HEK293 (cell line): ENCODE measurements around the gene NRTN.
"Not testable (repeated sequence)": the region's sequence is repeated elsewhere in the genome, so short reads cannot be mapped to it uniquely, and the experiment has no call there.

Source experiments
- BCL11A ChIP-seq: fragments of 450-650 bp; formaldehyde crosslinking; IDR thresholded peaks from 2 replicates; pipeline ENCODE4 v1.5.1; 2016; ENCODE audit warnings: low read depth, missing biosample characterization, missing genetic modification characterization
- CTCF ChIP-seq: fragments of 450-650 bp; formaldehyde crosslinking; IDR thresholded peaks from 2 replicates; pipeline ENCODE4 v1.5.1; 2016; ENCODE audit warnings: missing biosample characterization, missing genetic modification characterization
- GLI4 ChIP-seq: fragments of 450-650 bp; formaldehyde crosslinking; IDR thresholded peaks from 2 replicates; pipeline ENCODE4 v1.5.1; 2016; ENCODE audit warnings: missing biosample characterization, missing genetic modification characterization
- PBX3 ChIP-seq: sonication (generic); formaldehyde crosslinking; IDR thresholded peaks from 2 replicates; pipeline ENCODE4 v1.8.1; 2022; ENCODE audit warnings: mild to moderate bottlenecking, moderate library complexity, missing genetic modification reagents
- PRDM4 ChIP-seq: fragments of 450-650 bp; formaldehyde crosslinking; IDR thresholded peaks from 2 replicates; pipeline ENCODE4 v1.5.1; 2017; ENCODE audit warnings: missing biosample characterization, missing genetic modification characterization
- ZNF146 ChIP-seq: fragments of 450-650 bp; formaldehyde crosslinking; IDR thresholded peaks from 2 replicates; pipeline ENCODE4 v1.5.1; 2016; ENCODE audit warnings: missing biosample characterization, missing genetic modification characterization
- ZNF362 ChIP-seq: fragments of 450-650 bp; formaldehyde crosslinking; IDR thresholded peaks from 2 replicates; pipeline ENCODE4 v1.5.1; 2016; ENCODE audit warnings: missing biosample characterization, missing genetic modification characterization
- TF ChIP-seq, protein P1 (sequence below): fragments of 450-650 bp; formaldehyde crosslinking; IDR thresholded peaks from 2 replicates; pipeline ENCODE4 v1.5.1; 2016; ENCODE audit warnings: missing biosample characterization, missing genetic modification characterization, low read depth

- TF ChIP-seq CTCF (tag by site-specific recombination); GLI4 (tag by site-specific recombination); ZNF146 (tag by site-specific recombination); BCL11A (tag by site-specific recombination); PBX3; ZNF362 (tag by site-specific recombination); PRDM4 (tag by site-specific recombination): not testable (repeated sequence)
- TF ChIP-seq, protein P1, sequence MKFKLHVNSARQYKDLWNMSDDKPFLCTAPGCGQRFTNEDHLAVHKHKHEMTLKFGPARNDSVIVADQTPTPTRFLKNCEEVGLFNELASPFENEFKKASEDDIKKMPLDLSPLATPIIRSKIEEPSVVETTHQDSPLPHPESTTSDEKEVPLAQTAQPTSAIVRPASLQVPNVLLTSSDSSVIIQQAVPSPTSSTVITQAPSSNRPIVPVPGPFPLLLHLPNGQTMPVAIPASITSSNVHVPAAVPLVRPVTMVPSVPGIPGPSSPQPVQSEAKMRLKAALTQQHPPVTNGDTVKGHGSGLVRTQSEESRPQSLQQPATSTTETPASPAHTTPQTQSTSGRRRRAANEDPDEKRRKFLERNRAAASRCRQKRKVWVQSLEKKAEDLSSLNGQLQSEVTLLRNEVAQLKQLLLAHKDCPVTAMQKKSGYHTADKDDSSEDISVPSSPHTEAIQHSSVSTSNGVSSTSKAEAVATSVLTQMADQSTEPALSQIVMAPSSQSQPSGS (tag by site-specific recombination), result not testable (repeated sequence)
Measured at GRCh38 chr19:5848621-5849020, 43.8 kb downstream of the NRTN start.
